PC-9 (cell line): ENCODE results near the gene TRIM24.

Experiments
- EZH2 ChIP-seq: fragments of 200-600 bp; sonication (generic); IDR thresholded peaks from 2 replicates; pipeline ENCODE4 v1.8.0; 2017; ENCODE audit warnings: antibody characterized with exemption, low read depth
- TF ChIP-seq, protein P1 (sequence below): fragments of 200-600 bp; sonication (generic); conservative IDR thresholded peaks from 2 replicates; pipeline ENCODE4 v1.6.1; 2017; ENCODE audit warnings: mixed run types, antibody characterized with exemption, mild to moderate bottlenecking, moderate library complexity

DNA sequence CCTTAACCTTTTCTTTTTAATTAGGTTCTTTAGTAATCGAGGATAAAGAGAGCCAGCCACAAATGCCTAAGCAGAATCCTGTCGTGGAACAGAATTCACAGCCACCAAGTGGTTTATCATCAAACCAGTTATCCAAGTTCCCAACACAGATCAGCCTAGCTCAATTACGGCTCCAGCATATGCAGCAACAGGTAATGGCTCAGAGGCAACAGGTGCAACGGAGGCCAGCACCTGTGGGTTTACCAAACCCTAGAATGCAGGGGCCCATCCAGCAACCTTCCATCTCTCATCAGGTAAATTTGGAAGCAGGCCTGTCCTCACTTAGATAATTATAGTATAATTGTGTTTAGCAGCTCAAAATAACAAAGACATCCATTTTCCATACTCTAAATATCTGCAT lies 94.6 kb downstream of the TRIM24 start:
- TF ChIP-seq, protein P1, sequence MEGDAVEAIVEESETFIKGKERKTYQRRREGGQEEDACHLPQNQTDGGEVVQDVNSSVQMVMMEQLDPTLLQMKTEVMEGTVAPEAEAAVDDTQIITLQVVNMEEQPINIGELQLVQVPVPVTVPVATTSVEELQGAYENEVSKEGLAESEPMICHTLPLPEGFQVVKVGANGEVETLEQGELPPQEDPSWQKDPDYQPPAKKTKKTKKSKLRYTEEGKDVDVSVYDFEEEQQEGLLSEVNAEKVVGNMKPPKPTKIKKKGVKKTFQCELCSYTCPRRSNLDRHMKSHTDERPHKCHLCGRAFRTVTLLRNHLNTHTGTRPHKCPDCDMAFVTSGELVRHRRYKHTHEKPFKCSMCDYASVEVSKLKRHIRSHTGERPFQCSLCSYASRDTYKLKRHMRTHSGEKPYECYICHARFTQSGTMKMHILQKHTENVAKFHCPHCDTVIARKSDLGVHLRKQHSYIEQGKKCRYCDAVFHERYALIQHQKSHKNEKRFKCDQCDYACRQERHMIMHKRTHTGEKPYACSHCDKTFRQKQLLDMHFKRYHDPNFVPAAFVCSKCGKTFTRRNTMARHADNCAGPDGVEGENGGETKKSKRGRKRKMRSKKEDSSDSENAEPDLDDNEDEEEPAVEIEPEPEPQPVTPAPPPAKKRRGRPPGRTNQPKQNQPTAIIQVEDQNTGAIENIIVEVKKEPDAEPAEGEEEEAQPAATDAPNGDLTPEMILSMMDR = no peak
- no peak for TF ChIP-seq EZH2
